PFSK-1 (cell line): Measurements from ENCODE around the gene ZSCAN26.

Source experiments
- POLR2AphosphoS5 ChIP-seq: IDR thresholded peaks from 2 replicates; pipeline ENCODE4 v1.6.1; 2012; ENCODE audit warnings: low read depth, mild to moderate bottlenecking, control low read depth, low read length, moderate library complexity
- SIN3A ChIP-seq: IDR thresholded peaks from 2 replicates; pipeline ENCODE4 v1.6.1; 2012; ENCODE audit warnings: mild to moderate bottlenecking, low read length, moderate library complexity, borderline replicate concordance; ENCODE audit not compliant: insufficient read depth

GRCh38 chr6:28248916-28249315 lies 18.0 kb upstream of the ZSCAN26 start:
- TF ChIP-seq POLR2AphosphoS5 = no peak
- TF ChIP-seq SIN3A = no peak
